DND-41 (cell line): ENCODE data around the gene FLACC1.

Experiments
- ATAC-seq: fragments of 200-7000 bp; cut with Tn5 transposase; 3 replicates; pipeline ENCODE4 v1.9.1; 2021; ENCODE audit warnings: low read depth; ENCODE audit not compliant: insufficient read depth
- DNase-seq: peaks from one replicate; pipeline ENCODE4 v3.0.0-alpha.2; 2020
- H2AFZ ChIP-seq: 2 replicates; pipeline ENCODE4 v1.6.0; 2012; ENCODE audit warnings: low read depth, low read length
- H3K27ac ChIP-seq: 2 replicates; pipeline ENCODE4 v1.5.1; 2012; ENCODE audit warnings: low read length, inconsistent platforms
- H3K27me3 ChIP-seq: fragments of 200-600 bp; sonication (generic); 2 replicates; pipeline ENCODE4 v1.6.0; 2012; ENCODE audit warnings: low read length, mild to moderate bottlenecking, inconsistent platforms; ENCODE audit not compliant: insufficient read depth, poor library complexity
- H3K36me3 ChIP-seq: 2 replicates; pipeline ENCODE4 v1.5.1; 2012; ENCODE audit warnings: low read length, inconsistent platforms; ENCODE audit not compliant: insufficient read depth
- H3K4me1 ChIP-seq: 2 replicates; pipeline ENCODE4 v1.5.1; 2012; ENCODE audit warnings: mild to moderate bottlenecking, low read length; ENCODE audit not compliant: insufficient read depth
- H3K4me2 ChIP-seq: 2 replicates; pipeline ENCODE4 v1.6.0; 2012; ENCODE audit warnings: mild to moderate bottlenecking, moderate library complexity, low read length, inconsistent platforms; ENCODE audit not compliant: insufficient read depth
- H3K4me3 ChIP-seq, 2 experiments: fragments of 200-600 bp in 1 of 2; shearing (Covaris generic) in 1 of 2; 2 replicates each; pipeline ENCODE4 v1.5.1; 2012 to 2016; ENCODE audit warnings: inconsistent platforms in 2 of 2, low read length in 2 of 2, mild to moderate bottlenecking in 2 of 2, low read depth in 1 of 2, moderate library complexity in 1 of 2
- H3K79me2 ChIP-seq: 2 replicates; pipeline ENCODE4 v1.6.0; 2012; ENCODE audit warnings: low read length, inconsistent platforms; ENCODE audit not compliant: insufficient read depth
- H3K9ac ChIP-seq: 2 replicates; pipeline ENCODE4 v1.6.0; 2012; ENCODE audit warnings: low read depth, mild to moderate bottlenecking, inconsistent platforms, low read length, moderate library complexity
- H3K9me3 ChIP-seq: 2 replicates; pipeline ENCODE4 v1.5.1; 2012; ENCODE audit warnings: low read length, moderate library complexity, mild to moderate bottlenecking, inconsistent platforms; ENCODE audit not compliant: insufficient read depth, severe bottlenecking
- H4K20me1 ChIP-seq: 2 replicates; pipeline ENCODE4 v1.6.0; 2012; ENCODE audit warnings: low read length; ENCODE audit not compliant: insufficient read depth
- CTCF ChIP-seq: IDR thresholded peaks from 2 replicates; pipeline ENCODE4 v1.5.1; 2012; ENCODE audit warnings: borderline replicate concordance, low read length, moderate library complexity, mild to moderate bottlenecking; ENCODE audit not compliant: poor library complexity, severe bottlenecking; ENCODE audit errors: extremely low read depth
- EZH2 ChIP-seq: IDR thresholded peaks from 3 replicates; pipeline ENCODE4 v1.6.1; 2012; ENCODE audit warnings: borderline replicate concordance, low read depth, mild to moderate bottlenecking, moderate library complexity, low read length, inconsistent platforms; ENCODE audit not compliant: severe bottlenecking

Gene FLACC1

DNA sequence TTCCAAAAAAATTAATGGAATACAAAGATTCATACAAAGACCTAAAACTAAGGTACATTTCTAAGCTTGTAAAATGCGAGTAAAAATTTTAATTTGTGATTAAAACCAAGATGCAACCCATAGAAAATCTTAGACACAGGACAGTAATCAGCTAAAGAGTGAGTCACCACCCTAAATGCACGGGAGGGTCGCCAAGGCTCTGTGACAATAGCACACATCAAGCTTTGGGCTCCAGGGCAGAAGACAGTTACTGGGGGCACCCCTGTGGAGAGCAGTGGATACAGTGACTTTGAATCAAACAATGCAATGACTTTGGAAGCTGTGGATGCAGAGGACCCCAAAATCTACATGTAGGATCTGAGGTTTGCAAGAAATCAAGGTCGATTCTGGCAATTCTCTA lies 7.5 kb downstream of the FLACC1 start:
- no peak overlapping the region for H3K4me3 ChIP-seq
- no peak overlapping the region for H3K4me2 ChIP-seq
- no peak for DNase-seq
- H3K9me3 ChIP-seq, result no peaks in the 10 kb centered on the region
- H3K79me2 ChIP-seq, result no peaks in the 10 kb centered on the region
- H3K27me3 ChIP-seq, result no peaks in the 10 kb centered on the region
- no peak for ATAC-seq
- no peak for TF ChIP-seq EZH2
- TF ChIP-seq CTCF, result no peak
- no peak overlapping the region for H3K27ac ChIP-seq
- H3K36me3 ChIP-seq, result no peaks in the 10 kb centered on the region
- no peaks in the 10 kb centered on the region for H3K4me1 ChIP-seq
- no peak overlapping the region for H3K9ac ChIP-seq
- H4K20me1 ChIP-seq, result no peaks in the 10 kb centered on the region
- H2AFZ ChIP-seq, result no peak overlapping the region

- Histone ChIP-seq H3K79me2 (no peaks in the 10 kb centered on the region), H3K36me3 (no peaks in the 10 kb centered on the region), H3K4me1 (no peaks in the 10 kb centered on the region), H2AFZ (no peak overlapping the region), H3K9ac (no peak overlapping the region), H3K27me3 (no peaks in the 10 kb centered on the region), H3K27ac (no peak overlapping the region), H4K20me1 (no peaks in the 10 kb centered on the region), H3K4me3 (no peak overlapping the region), H3K9me3 (no peaks in the 10 kb centered on the region), H3K4me2 (no peak overlapping the region)
- no peak for TF ChIP-seq EZH2
- no peak for TF ChIP-seq CTCF
- DNase-seq, result no peak
- no peak for ATAC-seq
These were observed 8.4 kb downstream of the FLACC1 start for GRCh38 chr2:201348758-201349157.

- ATAC-seq (peak; percentile 44; the same call in 1 of the 3 replicates), DNase-seq (no peak)
- H3K4me1 ChIP-seq, result no peaks in the 10 kb centered on the region
- no peak overlapping the region for H2AFZ ChIP-seq
- no peaks in the 10 kb centered on the region for H3K27me3 ChIP-seq
- TF ChIP-seq CTCF (no peak), EZH2 (no peak)
- H3K9me3 ChIP-seq, result no peaks in the 10 kb centered on the region
- no peaks in the 10 kb centered on the region for H3K36me3 ChIP-seq
- no peak overlapping the region for H3K9ac ChIP-seq
- H4K20me1 ChIP-seq, result no peaks in the 10 kb centered on the region
- H3K4me2 ChIP-seq, result no peak overlapping the region
- no peaks in the 10 kb centered on the region for H3K79me2 ChIP-seq
- no peak overlapping the region for H3K27ac ChIP-seq
- H3K4me3 ChIP-seq, result no peak overlapping the region
These were observed 10.0 kb downstream of the FLACC1 start for GRCh38 chr2:201347138-201347537.
